Stimulated activated naive CD4-positive, alpha-beta T cell (primary cell): ENCODE measurements around the gene CACNB4.

ENCODE experiments used
- DNase-seq, 6 experiments: peaks; one replicate each; lab custom pipeline; 2025; lab: John Stamatoyannopoulos, UW

CACNB4 gene

DNA sequence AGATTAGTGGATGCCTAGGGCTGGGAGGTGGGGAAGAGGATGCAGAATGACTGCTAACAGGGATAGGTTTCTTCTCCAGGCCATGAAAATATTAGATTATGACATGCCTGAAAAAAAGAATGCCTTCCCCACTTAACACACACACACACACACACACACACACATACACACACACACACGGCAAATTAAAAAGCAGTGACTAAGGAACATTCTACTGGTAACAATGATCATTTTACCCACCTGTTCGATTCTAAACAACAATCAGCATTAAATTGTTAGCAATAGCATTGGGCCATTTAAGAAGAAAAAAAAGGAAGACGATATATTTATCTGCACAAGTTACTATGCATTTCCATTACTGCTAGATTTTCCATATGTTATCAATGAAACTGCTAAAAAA lies 10.8 kb downstream of the CACNB4 start:
- no peak for DNase-seq

DNA sequence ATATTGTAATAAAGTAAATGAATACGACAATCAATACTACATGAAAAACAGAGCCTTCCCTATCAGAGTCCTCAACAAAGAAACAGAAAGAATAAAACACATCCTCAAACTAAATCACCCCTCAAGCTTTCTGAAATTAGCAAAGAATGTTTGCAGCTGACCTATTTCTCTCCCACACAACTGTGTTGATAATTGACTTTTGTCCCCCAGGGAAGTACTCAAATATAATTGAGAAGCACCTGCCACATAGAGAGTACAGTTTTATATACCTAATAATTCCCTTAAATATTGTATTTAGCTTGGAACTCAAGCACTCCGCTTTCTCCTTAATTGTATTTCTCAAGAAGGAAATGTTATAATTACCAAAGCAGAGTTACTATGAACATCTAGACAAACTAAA lies 12.6 kb downstream of the CACNB4 start:
- no peak for DNase-seq

DNA sequence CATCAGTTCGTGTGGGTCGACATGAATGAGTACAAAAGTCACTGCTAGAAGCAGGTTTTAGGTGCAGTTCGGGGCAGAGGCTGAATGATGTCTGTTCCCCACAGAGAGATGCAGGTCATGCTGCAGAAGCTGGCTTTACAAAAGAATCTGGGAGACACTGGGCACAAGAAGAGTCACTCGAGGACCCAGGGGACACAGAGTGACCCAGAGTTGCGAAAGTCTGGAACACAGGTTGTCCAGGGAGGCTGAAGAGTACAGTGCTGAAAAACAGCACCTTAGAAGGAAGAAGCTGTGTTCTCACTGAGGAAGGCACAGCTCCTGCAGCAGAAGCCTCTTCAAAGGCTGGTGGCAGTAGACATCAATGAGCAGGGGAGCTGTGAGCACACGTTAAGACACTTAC lies 14.8 kb downstream of the CACNB4 start:
- no peak for DNase-seq

DNA sequence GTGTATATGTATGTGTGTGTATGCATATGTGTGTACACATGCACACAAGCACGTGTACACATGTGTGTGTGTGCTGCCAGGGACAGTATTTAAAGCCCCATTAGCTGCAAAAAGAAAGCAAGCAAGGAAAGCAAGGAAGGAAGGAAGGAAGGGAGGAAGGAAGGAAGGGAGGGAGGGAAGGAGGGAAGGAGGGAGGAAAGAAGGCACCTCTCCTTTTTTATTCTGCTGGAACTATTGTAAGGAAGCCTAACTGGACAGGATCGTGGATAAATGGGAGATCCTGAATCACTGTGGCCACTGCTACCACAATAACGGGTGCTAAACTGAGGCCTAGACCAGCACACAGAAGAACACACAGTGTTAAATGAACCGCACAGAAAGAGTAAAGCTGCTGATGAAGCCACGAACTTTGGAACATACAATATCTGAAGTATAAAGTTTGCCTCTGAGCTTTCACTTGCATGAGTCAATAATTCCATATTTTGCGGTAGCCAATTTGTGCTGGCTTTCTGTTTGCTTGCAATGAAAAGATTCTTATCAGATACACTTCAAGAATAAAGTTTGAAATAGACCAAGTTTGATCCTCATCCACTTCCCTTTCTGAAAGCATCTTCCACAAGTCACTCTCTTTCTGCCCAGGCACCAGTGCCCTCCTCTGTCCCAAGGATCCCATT lies 15.5 kb downstream of the CACNB4 start:
- DNase-seq = no peak

DNA sequence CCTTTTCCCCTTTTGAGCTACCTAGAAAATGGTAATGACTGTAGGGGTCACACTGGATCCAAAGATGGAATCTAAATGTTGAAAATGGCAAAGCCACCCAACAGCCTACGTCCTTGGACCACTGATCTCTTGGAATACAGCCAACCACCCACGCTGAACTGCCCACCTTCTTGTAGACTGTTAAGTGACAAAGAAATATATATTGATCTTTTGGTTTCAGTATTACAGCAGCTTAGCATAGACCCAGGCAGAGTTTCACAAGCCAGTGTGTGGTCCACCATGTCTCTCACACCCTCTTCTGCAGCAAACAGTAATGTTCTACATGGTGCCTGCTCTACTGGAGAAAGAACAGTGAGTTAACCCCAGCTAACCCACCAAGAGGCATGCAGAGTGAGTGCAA lies 20.2 kb downstream of the CACNB4 start:
- no peak for DNase-seq

DNA sequence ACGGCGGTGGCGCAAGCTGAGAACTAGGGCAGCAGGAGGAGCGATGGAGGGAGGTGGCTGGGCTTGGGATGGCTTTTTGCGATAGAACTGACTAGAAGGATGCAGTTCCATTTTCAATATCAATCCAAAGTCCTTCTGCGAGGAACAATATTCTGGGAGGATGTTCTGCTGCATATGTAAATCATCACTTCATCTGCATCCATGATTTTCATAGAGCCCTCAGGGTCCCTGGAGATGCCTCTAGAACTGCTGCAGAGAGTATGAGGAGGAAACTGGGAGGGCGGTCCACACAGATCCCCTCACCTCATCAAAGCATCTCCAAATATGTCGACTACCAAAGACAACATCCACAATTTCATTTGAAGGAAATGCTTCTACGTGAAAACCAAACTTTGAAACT lies 20.8 kb downstream of the CACNB4 start:
- DNase-seq = no peak

DNA sequence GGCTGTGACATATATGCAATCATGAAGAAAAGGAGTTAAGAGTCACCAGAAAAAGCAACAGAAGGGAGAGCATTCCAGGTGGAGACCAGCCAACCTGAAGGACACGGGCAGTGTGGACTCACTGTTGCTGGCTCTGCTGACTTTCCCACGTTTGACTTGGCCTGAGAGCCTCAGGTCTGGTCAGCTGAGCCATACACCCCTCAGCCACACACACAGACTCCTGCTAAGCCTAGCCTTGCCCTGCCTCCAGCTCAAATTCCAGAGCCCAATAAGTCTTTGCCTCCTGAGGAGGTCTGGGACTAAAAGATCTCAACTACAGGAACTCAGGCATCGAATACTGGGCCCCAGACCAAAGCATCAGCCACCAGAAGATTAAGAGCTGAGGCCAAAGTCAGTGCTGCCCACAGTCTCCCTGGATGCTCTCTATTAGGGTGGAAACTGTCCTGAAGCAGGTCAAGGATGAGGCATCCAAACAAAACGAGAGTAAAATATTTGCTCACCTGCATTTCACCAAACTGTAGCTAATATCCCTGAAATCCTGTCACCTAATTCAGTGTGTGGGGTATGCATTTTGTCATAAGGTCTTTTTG lies 23.3 kb downstream of the CACNB4 start:
- no peak for DNase-seq

DNA sequence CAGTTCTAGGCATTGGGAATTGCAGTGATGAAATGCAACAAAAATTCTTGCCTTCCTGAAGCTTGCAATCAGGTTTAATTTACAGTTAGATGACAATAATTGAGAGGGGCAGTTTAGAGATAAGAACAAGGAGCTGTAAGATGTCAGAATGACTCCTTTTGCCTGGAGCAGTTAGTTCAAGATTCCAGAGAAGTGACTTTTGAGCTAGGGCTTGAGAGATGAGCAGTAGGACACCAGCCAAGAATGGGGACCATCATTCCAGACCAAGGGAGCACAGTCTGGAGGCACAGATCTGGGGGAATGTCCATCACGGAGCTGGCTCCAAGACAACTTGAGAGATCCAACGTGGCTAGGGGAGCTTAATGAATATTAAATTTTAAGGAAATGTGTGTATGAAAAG lies 26.8 kb downstream of the CACNB4 start:
- no peak for DNase-seq

DNA sequence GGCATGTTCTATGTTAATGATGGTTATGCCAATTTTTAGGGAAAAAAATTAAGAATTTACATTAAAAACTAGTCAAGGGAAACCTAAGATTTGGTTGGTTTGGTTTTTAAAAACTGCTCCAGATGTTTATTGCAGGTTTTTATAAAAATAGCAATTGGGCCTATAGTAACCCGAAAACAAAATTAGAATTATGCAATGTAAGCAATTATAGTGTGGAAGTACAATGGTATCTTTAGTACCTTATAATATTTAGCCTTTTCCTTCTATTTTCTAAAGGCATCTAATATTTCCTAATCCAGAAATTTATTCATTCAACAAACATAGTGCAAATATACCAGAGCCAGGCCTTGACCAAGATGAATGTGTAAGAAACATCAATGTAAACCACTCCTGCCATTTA lies 27.3 kb downstream of the CACNB4 start:
- DNase-seq = no peak

DNA sequence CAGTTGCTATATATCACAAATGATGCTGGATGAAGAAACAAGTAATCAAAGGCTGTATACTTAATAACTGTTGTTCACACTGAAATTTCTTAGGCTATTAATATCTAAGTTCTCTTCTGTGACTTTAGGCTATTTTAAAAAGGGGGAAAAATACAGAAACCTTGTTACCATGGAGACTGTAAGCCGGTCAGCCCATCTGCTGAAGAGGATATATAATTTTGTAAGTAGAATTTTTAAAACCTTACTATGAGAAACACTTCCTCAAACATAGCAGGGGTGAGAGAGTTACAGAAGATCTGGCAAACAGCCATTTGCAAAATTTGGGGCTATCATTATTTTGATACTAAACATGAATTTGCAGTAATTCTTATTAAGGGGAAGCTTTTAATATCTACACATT lies 27.8 kb downstream of the CACNB4 start:
- DNase-seq = no peak

DNA sequence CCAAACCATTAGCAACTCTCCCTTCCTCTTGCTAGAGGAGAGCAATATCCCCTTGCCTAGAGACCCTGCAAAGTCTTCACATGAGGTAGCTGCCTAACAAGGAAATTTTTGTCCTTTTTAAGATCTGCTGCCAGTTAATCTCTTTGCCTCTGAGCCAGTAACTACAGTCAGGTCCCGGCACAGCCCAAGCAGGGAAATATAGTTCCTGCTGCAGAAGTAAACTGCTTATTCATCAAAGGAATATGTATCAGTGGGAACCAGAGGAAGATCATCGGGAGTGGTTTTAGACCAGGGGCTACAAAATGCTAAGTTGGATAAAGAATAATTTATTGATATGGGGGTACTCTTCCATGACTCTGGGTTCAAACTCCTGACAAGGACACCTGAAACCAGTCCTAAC lies 30.6 kb downstream of the CACNB4 start:
- DNase-seq = no peak

DNA sequence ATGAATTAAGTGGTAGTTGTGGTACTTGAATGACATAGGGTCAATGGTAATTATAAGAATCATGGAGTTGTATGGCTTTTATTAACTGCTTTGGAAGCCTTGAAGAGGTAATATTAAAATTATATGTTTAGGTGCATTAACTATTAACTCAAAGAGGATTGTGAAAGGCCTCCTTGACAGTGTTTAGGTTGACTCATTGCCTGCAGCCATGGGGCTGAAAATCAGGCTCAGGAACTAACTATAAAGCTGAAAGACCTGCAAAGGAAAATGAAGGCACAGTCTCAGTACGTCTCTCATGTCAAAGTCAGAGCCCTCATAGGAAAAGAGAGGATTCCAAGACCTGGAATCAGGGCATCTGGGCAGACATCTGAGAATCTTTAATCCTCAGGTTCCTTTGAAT lies 31.0 kb downstream of the CACNB4 start:
- DNase-seq = no peak

DNA sequence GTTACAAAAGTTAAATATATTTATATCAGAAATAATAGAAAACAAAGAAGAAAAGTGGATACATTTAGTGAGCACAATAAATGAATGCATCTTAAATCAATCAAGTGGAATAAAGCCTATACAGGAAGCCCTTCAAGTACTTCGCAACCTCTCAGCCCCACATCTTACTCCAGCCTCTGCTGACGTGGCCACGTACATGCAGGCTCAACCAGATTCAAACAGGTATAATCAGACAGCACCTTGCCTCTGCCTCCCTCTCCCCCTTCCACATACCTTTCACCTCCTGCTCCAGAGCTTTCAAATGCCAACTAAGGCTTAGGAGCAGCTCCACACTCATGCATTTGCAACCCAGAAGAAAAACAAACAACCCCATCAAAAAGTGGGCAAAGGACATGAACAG lies 32.9 kb downstream of the CACNB4 start:
- no peak for DNase-seq

DNA sequence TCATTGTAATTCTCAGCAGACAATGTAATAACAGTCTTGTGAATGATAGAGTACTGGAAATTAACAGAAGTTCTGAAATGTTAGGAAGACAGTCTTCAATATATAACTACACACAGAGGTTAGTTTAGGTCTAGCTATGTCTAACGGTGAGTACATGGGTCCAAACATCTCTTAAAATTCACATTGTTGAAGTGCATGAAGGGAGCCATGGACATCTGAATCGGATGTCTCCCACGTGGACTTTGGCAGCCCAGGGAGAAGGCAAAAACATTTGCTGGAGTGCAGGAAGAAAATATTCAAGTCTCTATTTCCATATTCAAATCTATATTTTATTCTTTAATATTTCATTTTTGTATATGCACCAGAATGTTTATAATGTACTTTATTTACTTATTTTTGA lies 34.8 kb downstream of the CACNB4 start:
- DNase-seq = no peak

DNA sequence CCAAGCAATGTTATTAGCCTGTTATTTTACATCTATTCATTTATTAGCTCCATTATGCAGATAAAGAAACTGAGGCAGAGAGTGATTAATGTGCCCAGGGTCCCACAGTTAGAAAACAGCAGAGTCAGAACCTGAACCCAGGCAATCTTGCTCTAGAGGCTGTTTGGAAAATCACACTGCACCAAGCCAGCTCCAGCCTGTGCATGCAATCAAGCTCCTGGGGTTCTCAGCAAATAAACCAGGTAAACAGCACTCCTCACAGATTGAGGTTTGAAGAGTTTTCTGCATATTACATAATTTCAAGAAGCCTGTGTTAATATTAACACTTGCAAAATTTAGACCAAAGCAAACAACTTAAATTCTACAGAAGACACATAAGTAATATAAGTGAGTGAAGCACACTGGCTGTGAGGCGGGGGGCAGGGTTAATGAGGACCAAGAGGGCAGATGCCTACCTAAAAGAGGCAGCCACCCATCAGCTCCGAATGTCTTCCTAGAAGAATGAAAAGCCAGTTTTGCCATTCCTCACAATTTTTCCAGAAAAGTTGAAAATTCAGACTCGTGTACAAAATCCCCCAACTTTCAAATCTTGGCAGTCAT lies 35.4 kb downstream of the CACNB4 start:
- no peak for DNase-seq

DNA sequence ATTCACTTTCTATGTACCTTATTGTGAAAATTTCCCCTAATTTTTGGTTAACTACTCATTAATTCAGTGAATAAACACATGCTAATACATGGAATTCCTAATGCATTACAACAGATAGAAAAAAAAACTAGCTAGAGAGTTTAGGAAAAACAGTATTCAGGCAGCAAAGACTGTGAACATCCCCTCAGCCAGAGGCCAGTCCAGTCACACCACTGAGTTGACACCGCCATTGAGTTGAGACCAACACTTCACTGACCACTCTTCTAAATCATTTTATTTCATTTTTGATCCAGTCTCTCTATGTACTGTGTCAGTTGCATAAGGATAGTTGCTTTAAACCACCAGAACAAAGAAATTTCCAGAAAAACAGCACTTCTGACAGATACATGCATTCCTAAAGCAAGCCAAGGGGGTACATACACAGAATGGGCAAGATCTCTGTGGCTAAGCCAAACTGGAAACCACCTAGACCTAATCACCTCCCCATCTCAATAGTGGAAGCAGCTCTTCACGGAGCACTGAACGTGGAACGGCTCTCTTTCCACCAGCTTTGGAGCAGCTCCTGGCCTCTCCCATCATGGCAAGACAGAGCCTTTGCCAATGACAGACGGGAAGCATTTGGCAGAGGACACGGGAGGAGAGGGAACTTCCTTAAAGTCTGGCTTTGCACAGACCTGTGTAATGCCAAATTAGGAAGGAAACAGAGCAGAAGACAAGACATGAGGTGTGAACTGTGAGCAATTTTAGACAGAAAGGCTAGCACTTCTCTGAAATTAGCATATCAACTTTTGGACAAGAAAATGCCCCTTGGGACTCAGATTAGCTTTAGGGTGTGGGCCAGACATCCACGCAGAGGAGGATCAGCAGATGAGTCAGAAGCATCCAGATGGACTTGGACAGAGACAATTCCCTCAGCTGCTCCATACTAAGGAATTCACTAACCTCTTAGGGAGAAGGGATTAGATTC lies 36.4 kb downstream of the CACNB4 start:
- DNase-seq = no peak

DNA sequence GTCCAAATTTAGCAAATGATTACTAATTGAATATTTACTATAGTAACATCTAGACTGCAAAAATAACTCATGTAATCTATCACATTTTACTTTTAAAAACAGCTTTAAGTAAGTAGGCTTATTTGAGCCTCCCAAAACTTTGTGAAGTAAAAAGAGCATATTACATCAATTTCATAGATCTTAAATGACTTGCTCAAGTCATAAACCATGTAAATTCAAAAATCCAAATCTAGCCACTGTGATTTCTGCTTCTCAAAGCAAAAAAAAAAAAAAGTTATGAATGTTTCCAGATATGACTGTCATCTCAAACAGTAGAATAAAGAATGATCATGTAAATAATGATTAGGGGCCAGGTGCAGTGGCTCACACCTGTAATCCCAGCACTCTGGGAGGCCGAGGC lies 37.5 kb downstream of the CACNB4 start:
- DNase-seq = no peak

DNA sequence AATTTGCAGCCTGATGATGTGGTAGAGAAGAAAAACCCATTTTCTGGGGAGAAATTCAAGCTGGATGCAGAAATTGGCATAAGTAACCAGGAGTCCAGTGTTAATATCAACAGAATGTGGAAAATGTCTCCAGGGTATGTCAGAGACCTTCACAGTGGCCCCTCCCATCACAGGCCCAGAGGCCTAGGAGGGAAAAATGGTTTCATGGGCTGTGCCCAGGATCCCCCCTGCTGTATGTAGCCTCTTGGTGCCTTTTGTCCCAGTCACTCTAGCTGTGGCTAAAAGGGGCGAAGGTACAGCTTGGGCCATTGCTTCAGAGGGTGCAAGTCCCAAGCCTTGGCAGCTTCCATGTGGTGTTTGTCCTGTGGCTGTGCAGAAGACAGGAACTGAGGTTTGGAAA lies 40.2 kb downstream of the CACNB4 start:
- no peak for DNase-seq

DNA sequence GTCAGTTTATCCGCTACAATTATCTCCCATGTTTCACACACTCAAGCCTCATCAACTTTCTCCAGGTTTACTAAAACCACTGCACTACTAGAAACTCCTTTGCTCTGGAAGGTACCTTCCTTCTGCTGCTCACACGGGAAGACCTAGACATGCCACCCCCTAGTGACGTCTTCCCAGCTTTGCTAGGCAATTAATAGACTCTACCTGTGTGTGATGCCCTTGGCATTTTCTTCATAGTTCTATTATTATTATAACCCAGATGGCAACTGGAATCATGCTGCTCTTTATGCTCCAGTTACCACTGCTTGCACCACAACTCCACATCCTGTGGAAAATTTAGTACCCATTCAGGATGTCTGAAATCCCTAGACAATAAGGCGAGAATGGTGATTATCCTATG lies 42.4 kb downstream of the CACNB4 start:
- DNase-seq = no peak

DNA sequence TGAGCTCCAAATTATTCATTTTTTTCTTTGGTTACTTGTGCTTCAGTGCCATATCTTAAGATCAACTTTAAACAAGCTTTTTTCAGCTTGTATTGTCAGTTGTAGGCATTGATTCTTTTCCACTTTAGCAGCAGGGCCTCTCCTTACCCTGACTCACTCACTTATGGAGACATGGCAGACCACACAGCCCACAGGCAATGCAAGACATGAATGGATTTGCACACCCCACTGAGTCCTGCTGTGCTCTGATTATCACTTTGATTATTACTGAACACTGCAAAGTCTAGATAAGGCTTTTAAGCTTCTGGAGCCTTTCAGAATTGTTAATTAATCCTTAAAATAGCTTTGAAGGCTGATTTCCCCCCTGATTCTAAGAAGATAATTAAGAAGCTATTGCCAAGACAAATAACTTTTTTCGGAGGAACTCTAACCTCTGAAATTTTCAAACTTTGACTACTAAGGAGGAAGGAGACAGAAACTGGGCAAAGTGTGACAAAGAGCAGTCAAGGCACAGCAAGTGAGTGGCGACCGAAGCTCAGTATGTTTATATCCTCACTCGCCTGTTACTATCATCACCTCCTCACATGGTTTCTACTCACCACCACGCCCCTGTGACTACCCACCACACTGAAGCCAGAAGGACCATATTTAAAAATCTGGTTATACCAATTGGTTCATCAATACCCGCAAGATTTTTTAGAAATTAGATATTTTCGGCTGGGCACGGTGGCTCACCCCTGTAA lies 43.3 kb downstream of the CACNB4 start:
- DNase-seq = no peak

DNA sequence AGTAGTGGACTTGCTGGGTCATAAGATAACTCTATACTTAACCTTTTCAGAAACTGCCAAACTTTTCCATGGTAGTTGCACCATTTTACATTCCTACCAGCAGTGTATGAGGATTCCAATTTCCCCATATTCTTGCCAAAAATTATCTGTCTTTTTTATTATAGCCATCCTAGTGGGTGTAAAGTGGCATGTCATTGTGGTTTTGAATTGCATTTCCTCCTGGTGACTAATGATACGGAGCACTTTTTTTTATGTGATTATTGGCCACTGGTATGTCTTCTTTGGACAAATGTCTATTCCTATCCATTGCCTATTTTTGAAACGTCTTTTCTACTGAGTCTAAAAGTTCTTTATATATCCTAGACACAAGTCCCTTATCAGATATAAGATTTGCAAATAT lies 44.3 kb downstream of the CACNB4 start:
- no peak for DNase-seq

DNA sequence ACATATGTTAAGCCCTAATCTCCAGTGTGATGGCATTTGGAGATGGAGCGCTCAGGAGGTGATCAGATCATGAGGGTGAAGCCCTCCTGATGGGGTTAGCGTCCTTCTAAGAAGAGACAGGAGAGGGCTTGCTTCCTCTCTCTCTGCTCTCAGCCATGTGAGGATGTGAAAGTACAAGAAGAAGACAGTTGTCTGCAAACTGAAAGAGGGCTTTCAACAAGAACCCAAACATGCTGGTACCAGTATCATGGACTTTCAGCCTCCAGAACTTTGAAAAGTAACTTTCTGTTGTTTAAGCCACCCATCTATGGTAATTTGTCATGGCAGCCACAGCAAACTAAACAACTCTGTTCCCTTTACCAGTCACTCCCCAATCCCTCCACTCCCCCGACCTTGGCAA lies 47.4 kb downstream of the CACNB4 start:
- no peak for DNase-seq
